HTR-8/SVneo (cell line): ENCODE data around the gene HOXB7.

ENCODE experiments used
- DNase-seq: peaks from one replicate; pipeline ENCODE4 v3.0.0; 2011; ENCODE audit warnings: low spot score, mixed read lengths; ENCODE audit not compliant: insufficient read length
- FAIRE-seq: peaks from 2 replicates; lab custom pipeline; 2011; peaks lifted over from hg19 to GRCh38; lab: Jason Lieb, UNC

Gene HOXB7

GRCh38 chr17:48588074-48588415 lies 22.8 kb downstream of the HOXB7 start:
- FAIRE-seq (no peak), DNase-seq (no peak)

GRCh38 chr17:48587276-48588073 lies 23.3 kb downstream of the HOXB7 start:
- FAIRE-seq, result no peak
- no peak for DNase-seq

- FAIRE-seq (no peak), DNase-seq (no peak)
Measured at GRCh38 chr17:48586355-48587258, 24.2 kb downstream of the HOXB7 start.

- DNase-seq, result no peak
- FAIRE-seq, result no peak
Measured at GRCh38 chr17:48584223-48584741, 26.5 kb downstream of the HOXB7 start.

GRCh38 chr17:48583708-48584222 lies 27.1 kb downstream of the HOXB7 start:
- no peak for FAIRE-seq
- DNase-seq, result no peak

- DNase-seq (no peak), FAIRE-seq (no peak)
Measured at GRCh38 chr17:48582750-48583069, 28.1 kb downstream of the HOXB7 start.

GRCh38 chr17:48579760-48580554 lies 30.9 kb downstream of the HOXB7 start:
- FAIRE-seq (no peak), DNase-seq (no peak)

GRCh38 chr17:48579471-48579759 lies 31.4 kb downstream of the HOXB7 start:
- DNase-seq (no peak), FAIRE-seq (no peak)

- DNase-seq, result no peak
- peak; percentile 57 for FAIRE-seq
Measured at GRCh38 chr17:48578616-48579470, 32.0 kb downstream of the HOXB7 start.

- FAIRE-seq (peak; percentile 28), DNase-seq (peak; percentile 87)
Measured at GRCh38 chr17:48577946-48578615, 32.7 kb downstream of the HOXB7 start, which contains the start of gene HOXB4. TSS of gene HOXB4 (minus strand) at chr17:48578350. CDS start at chr17:48578319, 31 bp downstream.

- peak; percentile 90 for FAIRE-seq
Measured at GRCh38 chr17:48577330-48577945, 33.4 kb downstream of the HOXB7 start.

GRCh38 chr17:48576479-48577309 lies 34.1 kb downstream of the HOXB7 start:
- DNase-seq (no peak), FAIRE-seq (no peak)

More at GRCh38 chr17:48577330-48577945, 33.4 kb downstream of the HOXB7 start:
- DNase-seq, result no peak

- FAIRE-seq (peak; percentile 54), DNase-seq (no peak)
Measured at GRCh38 chr17:48575673-48576478, 34.9 kb downstream of the HOXB7 start.

- no peak for FAIRE-seq
- DNase-seq, result no peak
Measured at GRCh38 chr17:48575066-48575582, 35.7 kb downstream of the HOXB7 start.

- DNase-seq (no peak), FAIRE-seq (no peak)
Measured at GRCh38 chr17:48574505-48575065, 36.2 kb downstream of the HOXB7 start.

GRCh38 chr17:48571826-48572417 lies 38.9 kb downstream of the HOXB7 start:
- DNase-seq (no peak), FAIRE-seq (no peak)
